DND-41 (cell line): ENCODE data around the gene TRIM40.

Experiments
- ATAC-seq: fragments of 200-7000 bp; cut with Tn5 transposase; 3 replicates; pipeline ENCODE4 v1.9.1; 2021; ENCODE audit warnings: low read depth; ENCODE audit not compliant: insufficient read depth
- DNase-seq: peaks from one replicate; pipeline ENCODE4 v3.0.0-alpha.2; 2020
- H2AFZ ChIP-seq: 2 replicates; pipeline ENCODE4 v1.6.0; 2012; ENCODE audit warnings: low read depth, low read length
- H3K27ac ChIP-seq: 2 replicates; pipeline ENCODE4 v1.5.1; 2012; ENCODE audit warnings: low read length, inconsistent platforms
- H3K27me3 ChIP-seq: fragments of 200-600 bp; sonication (generic); 2 replicates; pipeline ENCODE4 v1.6.0; 2012; ENCODE audit warnings: low read length, mild to moderate bottlenecking, inconsistent platforms; ENCODE audit not compliant: insufficient read depth, poor library complexity
- H3K36me3 ChIP-seq: 2 replicates; pipeline ENCODE4 v1.5.1; 2012; ENCODE audit warnings: low read length, inconsistent platforms; ENCODE audit not compliant: insufficient read depth
- H3K4me1 ChIP-seq: 2 replicates; pipeline ENCODE4 v1.5.1; 2012; ENCODE audit warnings: mild to moderate bottlenecking, low read length; ENCODE audit not compliant: insufficient read depth
- H3K4me2 ChIP-seq: 2 replicates; pipeline ENCODE4 v1.6.0; 2012; ENCODE audit warnings: mild to moderate bottlenecking, moderate library complexity, low read length, inconsistent platforms; ENCODE audit not compliant: insufficient read depth
- H3K4me3 ChIP-seq, 2 experiments: fragments of 200-600 bp in 1 of 2; shearing (Covaris generic) in 1 of 2; 2 replicates each; pipeline ENCODE4 v1.5.1; 2012 to 2016; ENCODE audit warnings: inconsistent platforms in 2 of 2, low read length in 2 of 2, mild to moderate bottlenecking in 2 of 2, low read depth in 1 of 2, moderate library complexity in 1 of 2
- H3K79me2 ChIP-seq: 2 replicates; pipeline ENCODE4 v1.6.0; 2012; ENCODE audit warnings: low read length, inconsistent platforms; ENCODE audit not compliant: insufficient read depth
- H3K9ac ChIP-seq: 2 replicates; pipeline ENCODE4 v1.6.0; 2012; ENCODE audit warnings: low read depth, mild to moderate bottlenecking, inconsistent platforms, low read length, moderate library complexity
- H3K9me3 ChIP-seq: 2 replicates; pipeline ENCODE4 v1.5.1; 2012; ENCODE audit warnings: low read length, moderate library complexity, mild to moderate bottlenecking, inconsistent platforms; ENCODE audit not compliant: insufficient read depth, severe bottlenecking
- H4K20me1 ChIP-seq: 2 replicates; pipeline ENCODE4 v1.6.0; 2012; ENCODE audit warnings: low read length; ENCODE audit not compliant: insufficient read depth
- EZH2 ChIP-seq: IDR thresholded peaks from 3 replicates; pipeline ENCODE4 v1.6.1; 2012; ENCODE audit warnings: borderline replicate concordance, low read depth, mild to moderate bottlenecking, moderate library complexity, low read length, inconsistent platforms; ENCODE audit not compliant: severe bottlenecking
- TF ChIP-seq, protein P1 (sequence below): IDR thresholded peaks from 2 replicates; pipeline ENCODE4 v1.5.1; 2012; ENCODE audit warnings: borderline replicate concordance, low read length, moderate library complexity, mild to moderate bottlenecking; ENCODE audit not compliant: poor library complexity, severe bottlenecking; ENCODE audit errors: extremely low read depth

Gene TRIM40

DNA sequence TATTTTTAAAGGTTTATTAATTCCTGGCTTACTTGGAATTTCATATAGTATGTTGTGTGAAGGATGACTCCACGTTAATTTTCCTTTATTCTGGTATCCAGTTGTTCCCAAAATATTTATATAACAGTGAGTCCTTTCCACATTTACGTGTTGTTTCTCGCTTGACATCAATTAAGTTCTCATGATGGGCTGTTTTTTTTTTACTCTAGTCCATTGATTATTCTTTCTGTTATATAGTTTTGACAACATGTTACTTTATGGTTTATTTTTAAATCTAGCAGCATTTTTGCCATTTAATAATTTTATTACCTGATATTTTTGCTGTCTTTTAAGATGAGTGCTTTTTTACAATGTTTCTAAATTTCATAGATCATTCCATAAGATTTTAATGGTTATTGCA, 6.7 kb downstream of the TRIM40 start:
- H3K4me1 ChIP-seq: no peaks in the 10 kb centered on the region
- no peaks in the 10 kb centered on the region for H3K9me3 ChIP-seq
- no peak for TF ChIP-seq EZH2
- TF ChIP-seq, protein P1, sequence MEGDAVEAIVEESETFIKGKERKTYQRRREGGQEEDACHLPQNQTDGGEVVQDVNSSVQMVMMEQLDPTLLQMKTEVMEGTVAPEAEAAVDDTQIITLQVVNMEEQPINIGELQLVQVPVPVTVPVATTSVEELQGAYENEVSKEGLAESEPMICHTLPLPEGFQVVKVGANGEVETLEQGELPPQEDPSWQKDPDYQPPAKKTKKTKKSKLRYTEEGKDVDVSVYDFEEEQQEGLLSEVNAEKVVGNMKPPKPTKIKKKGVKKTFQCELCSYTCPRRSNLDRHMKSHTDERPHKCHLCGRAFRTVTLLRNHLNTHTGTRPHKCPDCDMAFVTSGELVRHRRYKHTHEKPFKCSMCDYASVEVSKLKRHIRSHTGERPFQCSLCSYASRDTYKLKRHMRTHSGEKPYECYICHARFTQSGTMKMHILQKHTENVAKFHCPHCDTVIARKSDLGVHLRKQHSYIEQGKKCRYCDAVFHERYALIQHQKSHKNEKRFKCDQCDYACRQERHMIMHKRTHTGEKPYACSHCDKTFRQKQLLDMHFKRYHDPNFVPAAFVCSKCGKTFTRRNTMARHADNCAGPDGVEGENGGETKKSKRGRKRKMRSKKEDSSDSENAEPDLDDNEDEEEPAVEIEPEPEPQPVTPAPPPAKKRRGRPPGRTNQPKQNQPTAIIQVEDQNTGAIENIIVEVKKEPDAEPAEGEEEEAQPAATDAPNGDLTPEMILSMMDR: no peak
- ATAC-seq: no peak
- H3K9ac ChIP-seq: no peak overlapping the region
- peaks cover 29% of the 10 kb centered on the region for H3K27me3 ChIP-seq
- no peak overlapping the region for H3K27ac ChIP-seq
- no peak for DNase-seq
- no peak overlapping the region for H2AFZ ChIP-seq
- no peaks in the 10 kb centered on the region for H3K36me3 ChIP-seq
- no peaks in the 10 kb centered on the region for H3K79me2 ChIP-seq
- no peak overlapping the region for H3K4me2 ChIP-seq
- H3K4me3 ChIP-seq: no peak overlapping the region
- no peaks in the 10 kb centered on the region for H4K20me1 ChIP-seq

DNA sequence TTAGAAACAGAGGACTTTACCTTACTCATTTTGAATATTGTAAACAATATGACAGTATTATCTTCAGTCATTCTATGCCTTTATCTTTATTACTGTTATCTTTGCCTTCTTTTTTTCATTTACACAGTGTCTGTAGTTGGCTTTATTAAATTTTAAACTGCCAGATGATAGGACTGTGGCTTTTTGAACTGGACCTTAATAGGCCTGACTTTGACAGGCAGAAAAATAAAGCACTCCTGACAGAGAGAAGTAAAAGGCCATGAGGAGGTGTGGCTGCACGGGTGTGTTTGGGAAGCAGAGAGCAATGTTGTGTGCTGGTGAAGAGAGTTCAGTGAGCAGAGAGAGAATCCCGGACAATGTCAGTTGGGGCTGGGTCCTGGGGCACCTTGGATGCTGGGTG, 7.8 kb downstream of the TRIM40 start:
- no peak overlapping the region for H3K4me3 ChIP-seq
- no peak overlapping the region for H3K27ac ChIP-seq
- peaks cover 37% of the 10 kb centered on the region for H3K27me3 ChIP-seq

DNA sequence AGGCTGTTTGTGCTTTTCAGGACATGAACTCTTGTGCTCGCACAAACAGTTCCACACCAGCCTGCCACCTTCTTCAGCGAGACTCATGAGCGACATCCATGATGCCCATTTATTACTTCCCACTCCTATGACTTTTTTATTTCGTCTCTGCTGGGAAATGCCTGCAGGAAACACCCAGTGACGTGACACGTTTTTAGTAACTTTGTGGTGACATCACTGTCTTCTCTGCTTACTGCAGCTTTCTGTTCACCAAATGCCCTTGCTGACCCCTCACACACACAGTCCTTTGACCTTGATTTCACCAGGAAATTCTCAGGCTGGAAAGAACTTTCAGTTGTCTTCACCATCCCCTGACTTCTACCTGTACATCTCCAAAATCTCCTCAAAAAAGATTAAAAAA, 8.9 kb downstream of the TRIM40 start:
- DNase-seq (no peak), ATAC-seq (no peak)
- H3K9me3 ChIP-seq: no peaks in the 10 kb centered on the region
- H3K79me2 ChIP-seq: no peaks in the 10 kb centered on the region
- H2AFZ ChIP-seq: no peak overlapping the region
- no peak overlapping the region for H3K27ac ChIP-seq
- no peaks in the 10 kb centered on the region for H4K20me1 ChIP-seq
- no peak overlapping the region for H3K9ac ChIP-seq
- no peaks in the 10 kb centered on the region for H3K36me3 ChIP-seq
- H3K4me2 ChIP-seq: no peak overlapping the region
- no peaks in the 10 kb centered on the region for H3K4me1 ChIP-seq
- TF ChIP-seq EZH2: no peak
- TF ChIP-seq, protein P1: no peak
- H3K27me3 ChIP-seq: peaks cover 41% of the 10 kb centered on the region
- H3K4me3 ChIP-seq: no peak overlapping the region

More for the DNA sequence above, 7.8 kb downstream of the TRIM40 start:
- H3K79me2 ChIP-seq: no peaks in the 10 kb centered on the region
- ATAC-seq (no peak), DNase-seq (no peak)
- H3K9ac ChIP-seq: no peak overlapping the region
- H3K4me2 ChIP-seq: no peak overlapping the region
- no peaks in the 10 kb centered on the region for H3K4me1 ChIP-seq
- H4K20me1 ChIP-seq: no peaks in the 10 kb centered on the region
- no peaks in the 10 kb centered on the region for H3K9me3 ChIP-seq
- TF ChIP-seq EZH2: no peak
- TF ChIP-seq, protein P1: no peak
- H2AFZ ChIP-seq: no peak overlapping the region
- H3K36me3 ChIP-seq: no peaks in the 10 kb centered on the region

DNA sequence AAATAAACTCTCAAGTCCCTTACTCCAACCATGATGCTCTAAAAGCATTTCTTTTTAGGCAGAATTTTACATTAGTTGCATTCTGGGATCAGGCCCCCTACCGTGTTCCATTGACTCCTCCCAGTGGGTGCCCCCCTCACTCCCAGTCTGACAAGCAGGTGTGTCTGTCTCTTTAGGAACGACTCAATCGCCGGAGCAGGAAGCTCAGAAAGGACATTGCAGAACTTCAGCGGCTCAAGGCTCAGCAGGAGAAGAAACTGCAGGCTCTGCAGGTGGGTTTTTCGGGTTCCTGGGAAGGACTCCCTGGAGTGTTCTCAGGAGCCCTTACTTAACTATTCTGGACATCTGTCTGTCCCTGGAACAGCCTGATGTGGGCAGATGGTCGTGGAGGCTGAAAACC, 9.9 kb downstream of the TRIM40 start:
- Histone ChIP-seq H3K9ac (no peak overlapping the region), H3K27me3 (peaks cover 45% of the 10 kb centered on the region), H2AFZ (no peak overlapping the region), H3K79me2 (no peaks in the 10 kb centered on the region), H3K36me3 (no peaks in the 10 kb centered on the region), H3K4me3 (no peak overlapping the region), H3K27ac (no peak overlapping the region), H3K4me2 (no peak overlapping the region), H4K20me1 (no peaks in the 10 kb centered on the region), H3K9me3 (no peaks in the 10 kb centered on the region), H3K4me1 (no peaks in the 10 kb centered on the region)
- no peak for TF ChIP-seq EZH2
- TF ChIP-seq, protein P1: no peak
- DNase-seq (no peak), ATAC-seq (no peak)
